OCI-M1 (cell line): ENCODE data around the gene RFLNA.

Experiments
- DNase-seq: peaks from one replicate; lab custom pipeline; 2025; lab: John Stamatoyannopoulos, UW

Gene RFLNA

DNA sequence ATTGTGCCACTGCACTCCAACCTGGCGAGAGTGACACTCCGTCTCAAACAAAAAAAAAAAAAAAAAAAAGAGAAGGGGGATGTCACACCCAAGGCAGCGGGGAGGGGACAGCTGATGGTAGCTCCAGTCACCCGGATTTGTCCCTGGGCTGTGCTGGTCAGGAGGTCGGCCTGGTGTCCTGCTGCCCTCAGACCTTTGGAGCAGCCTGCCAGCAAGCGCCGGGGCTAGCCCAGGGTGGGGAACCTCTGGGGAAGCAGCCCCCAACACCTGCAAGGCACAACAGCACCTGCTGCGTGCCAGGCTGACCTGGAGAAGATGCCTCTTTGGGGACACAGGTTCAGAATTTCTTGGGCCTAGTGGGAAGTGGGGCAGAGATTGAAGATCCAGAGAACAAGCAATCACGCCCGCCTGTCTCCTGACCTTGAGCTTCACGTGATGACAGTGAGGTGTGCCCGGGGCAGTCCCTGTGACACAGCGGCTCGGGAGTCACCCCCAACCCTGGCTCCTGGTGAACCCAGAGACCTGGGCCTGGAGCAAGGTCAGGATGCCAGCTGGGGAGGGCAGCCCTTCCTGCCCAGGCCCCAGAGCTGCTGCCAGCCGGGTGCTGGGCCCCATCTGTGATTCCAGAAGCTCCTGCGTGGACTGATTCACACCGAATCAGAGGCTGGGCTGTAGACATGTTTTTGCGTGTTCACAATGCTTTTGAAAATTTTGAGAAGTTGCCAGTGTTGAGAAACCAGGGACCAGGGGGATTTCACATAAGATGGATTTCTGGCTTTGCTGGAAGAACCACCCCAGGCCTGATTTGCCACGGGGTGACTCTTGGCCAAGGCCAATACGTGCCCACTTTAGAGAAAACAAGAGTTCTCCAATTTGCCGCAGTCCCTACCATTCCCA, 66.4 kb downstream of the RFLNA start:
- no peak for DNase-seq

GRCh38 chr12:124361996-124362395, 67.1 kb downstream of the RFLNA start:
- DNase-seq, result no peak

DNA sequence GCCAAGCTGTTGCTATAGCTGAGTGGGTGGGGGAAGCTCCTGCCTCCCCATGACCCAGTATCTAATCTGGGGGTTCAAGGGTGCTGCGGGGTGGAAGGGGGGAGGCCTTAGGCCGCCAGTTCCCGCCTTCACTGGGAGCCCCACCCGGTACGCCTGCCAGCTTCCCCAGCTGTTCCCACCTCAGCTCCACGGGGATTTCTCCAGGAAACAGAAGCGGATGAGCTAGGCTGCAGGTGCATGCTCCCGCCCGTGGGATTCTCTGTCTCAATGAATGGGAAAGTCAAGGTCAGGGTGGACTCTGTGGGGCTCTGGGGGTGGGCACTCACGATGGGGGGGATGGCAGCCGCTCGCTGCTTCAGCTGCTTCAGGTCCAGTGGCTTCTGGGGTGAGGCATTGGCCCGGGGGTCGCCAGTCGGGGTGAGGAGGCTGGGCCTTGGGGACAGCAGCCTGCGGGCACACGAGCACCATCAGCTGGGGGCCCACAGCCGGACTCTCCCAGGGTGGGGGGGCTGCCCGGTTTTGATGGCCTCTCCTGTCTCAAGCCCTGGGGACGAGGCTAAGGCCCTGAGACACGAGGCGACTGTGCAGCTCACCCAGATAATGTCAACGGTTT, 68.6 kb downstream of the RFLNA start:
- no peak for DNase-seq

- DNase-seq, result no peak
Observed at GRCh38 chr12:124364543-124364942, 69.7 kb downstream of the RFLNA start.
